GM21723 (cell line): ENCODE data around the gene CYFIP1.
"Not testable (repeated sequence)": the region's sequence is repeated elsewhere in the genome, so short reads cannot be mapped to it uniquely, and the experiment has no call there.

ENCODE experiments used
- ATAC-seq: cut with Tn5 transposase; IDR thresholded peaks from one replicate; pipeline ENCODE4 v1.9.1; 2021; ENCODE audit warnings: mild to moderate bottlenecking, moderate library complexity; ENCODE audit not compliant: unreplicated experiment

CYFIP1 gene

GRCh38 chr15:22980189-22981050 is at the start of gene CYFIP1:
TSS of gene CYFIP1 (minus strand) at chr15:22980368. CDS start at chr15:22947285, 33,083 bp downstream.
- peak; percentile 71 for ATAC-seq

GRCh38 chr15:23026218-23026617 is 46.0 kb upstream of the CYFIP1 start:
- no peak for ATAC-seq

- ATAC-seq: no peak
These were observed 42.0 kb upstream of the CYFIP1 start for GRCh38 chr15:23022156-23022555.

GRCh38 chr15:23014394-23015000 is 34.3 kb upstream of the CYFIP1 start:
- ATAC-seq: no peak

GRCh38 chr15:23013681-23014080 is 33.5 kb upstream of the CYFIP1 start:
- no peak for ATAC-seq

GRCh38 chr15:23012616-23013015 is 32.4 kb upstream of the CYFIP1 start:
- ATAC-seq: not testable (repeated sequence)

GRCh38 chr15:23003736-23004135 is 23.6 kb upstream of the CYFIP1 start:
- ATAC-seq: no peak

- no peak for ATAC-seq
These were observed 22.8 kb upstream of the CYFIP1 start for GRCh38 chr15:23002920-23003319.

- ATAC-seq: no peak
These were observed 15.6 kb upstream of the CYFIP1 start for GRCh38 chr15:22995795-22996194.

- ATAC-seq: no peak
These were observed 11.8 kb upstream of the CYFIP1 start for GRCh38 chr15:22992024-22992326.

GRCh38 chr15:22989576-22990477 is 9.7 kb upstream of the CYFIP1 start:
- no peak for ATAC-seq

- ATAC-seq: no peak
These were observed 8.6 kb upstream of the CYFIP1 start for GRCh38 chr15:22988811-22989210.

GRCh38 chr15:22981931-22982330 is 1.8 kb upstream of the CYFIP1 start:
- ATAC-seq: not testable (repeated sequence)

GRCh38 chr15:22981051-22981840 is 1.1 kb upstream of the CYFIP1 start:
- ATAC-seq: no peak

- peak; percentile 57 for ATAC-seq
These were observed 655 bp downstream of the CYFIP1 start for GRCh38 chr15:22979238-22980188.

GRCh38 chr15:22978691-22979237 is 1.4 kb downstream of the CYFIP1 start:
- ATAC-seq: peak; percentile 35

- no peak for ATAC-seq
These were observed 5.4 kb downstream of the CYFIP1 start for GRCh38 chr15:22974745-22975144.

- no peak for ATAC-seq
These were observed 6.2 kb downstream of the CYFIP1 start for GRCh38 chr15:22973987-22974386.

GRCh38 chr15:22973286-22973685 is 6.9 kb downstream of the CYFIP1 start:
- ATAC-seq: peak; percentile 77
